ENCODE data around the gene CXCR1. TPM values are rescaled to one million over a fixed set of nuclear protein-coding genes. Genes with fewer than 3 reads are reported as not detected.

Gene CXCR1
- total RNA-seq (2011; cell fraction: chromatin; rRNA removed; ENCODE audit: low replicate concordance): not detected in 2 replicates
- total RNA-seq (2011; cell fraction: nucleolus; rRNA removed): not detected in 2 replicates
- not detected in 2 replicates for total RNA-seq (2011; cell fraction: nucleoplasm; rRNA removed)
- total RNA-seq (2014; rRNA removed) (not detected in 2 replicates), total RNA-seq (2014; rRNA removed; fragmentation: Illumina TruSeq; extraction: Trizol) (not detected in 2 replicates), total RNA-seq (2015; rRNA removed; fragmentation: Illumina TruSeq; extraction: Trizol) (not detected in 2 replicates), total RNA-seq (2021) (not detected in 2 replicates), polyA plus RNA-seq (2011; rRNA removed) (not detected in 2 replicates), polyA plus RNA-seq (2014; fragmentation: Illumina TruSeq; extraction: Trizol) (not detected in 2 replicates), polyA plus RNA-seq (2014; fragmentation: Nextera tagmentation; extraction: Ambion mirVana) (not detected), polyA plus RNA-seq (2014; rRNA removed) (not detected in 2 replicates), polyA minus RNA-seq (2011; rRNA and poly(A)+ RNA removed) (not detected in 2 replicates), Bru-seq, nascent RNA (not detected), BruChase-seq, experiment 1, labeled RNA remaining after a 2-hour chase (not detected), BruChase-seq, experiment 2, labeled RNA remaining after a 6-hour chase (percentile 15 among the genes with signal in this experiment)
- polyA plus RNA-seq (2011; cell fraction: cytosol; rRNA removed): not detected in 2 replicates
- polyA plus RNA-seq (2011; cell fraction: nucleus; rRNA removed): not detected in 2 replicates
- 0.04 TPM in 1 of 2 replicates, not detected in the other for polyA plus RNA-seq (2012)
- polyA minus RNA-seq (2011; cell fraction: cytosol; rRNA and poly(A)+ RNA removed): not detected in 2 replicates
- polyA minus RNA-seq (2011; cell fraction: nucleus; rRNA and poly(A)+ RNA removed): not detected in 2 replicates
- long read RNA-seq, experiment 1: 0 reads
- long read RNA-seq, experiment 2: 0 reads
- long read RNA-seq, experiment 3: 0 reads

- Histone ChIP-seq H3K9me3 (replicated peaks; ENCODE audit: control insufficient read depth, insufficient read depth, low read depth, low read length) (no peaks in the 10 kb centered on the region), H3K27me3 (ENCODE audit: control insufficient read depth in 2 of 2, insufficient read depth in 2 of 2, low read length in 2 of 2) (peaks cover 13 to 35% of the 10 kb centered on the region in 2 experiments; a peak in 4 of 5 replicates), H3K36me3 (ENCODE audit: control insufficient read depth, insufficient read depth, low read length) (no peaks in the 10 kb centered on the region), H4K20me1 (replicated peaks; ENCODE audit: control insufficient read depth, insufficient read depth, low read length) (no peaks in the 10 kb centered on the region), H3K9ac (ENCODE audit: insufficient read depth in 1 of 2, low read depth in 2 of 2, low read length in 2 of 2) (no peak within 1 kb of the TSS), H3K4me1 (replicated peaks in 1 of 2; ENCODE audit: control insufficient read depth in 2 of 2, insufficient read depth in 2 of 2, low read length in 2 of 2) (no peaks in the 10 kb centered on the region; a peak in 1 of 5 replicates), H3K9me1 (ENCODE audit: control insufficient read depth, insufficient read depth, low read length) (no peaks in the 10 kb centered on the region), H3K27ac (ENCODE audit: extremely low read depth, low read depth, low read length) (no peak within 1 kb of the TSS), H3K4me3 (no peak within 1 kb of the TSS), H2AFZ (ENCODE audit: low read depth, low read length) (no peak within 1 kb of the TSS), H3K4me2 (ENCODE audit: insufficient read depth, low read length) (no peak within 1 kb of the TSS), H3K79me2 (ENCODE audit: control insufficient read depth, insufficient read depth, low read length) (no peaks in the 10 kb centered on the region)
- FAIRE-seq (no peak), ATAC-seq (no peak), DNase-seq (ENCODE audit: extremely low read depth in 1 of 4, low spot score in 3 of 4) (no peak)
- intact Hi-C loops (cut with micrococcal nuclease) (loop anchor here (5.0 kb wide), 2 partner anchors 91 to 681 kb away; no protein-coding TSS in a partner anchor), in situ Hi-C loops (cut with MboI) (loop anchor here (5.0 kb wide), 1 partner anchor 91 kb away; no protein-coding TSS in a partner anchor)
- ChIA-PET POLR2A (no interaction called here), CTCF (ENCODE audit: low intra/inter-chr PET ratio) (no interaction called here)
- 23% methylated on average over 3 of the region's 3 CpGs for WGBS (ENCODE audit: insufficient coverage, low coverage, missing lambda C conversion rate)
- BruUV-seq (replicated peaks): no TSS peak
- TF ChIP-seq MNT (conservative IDR thresholded peaks at IDR 0.05): no peak
- no peak for TF ChIP-seq RAD21 (CRISPR knock-in tag; conservative IDR thresholded peaks at IDR 0.05 in 1 of 2, IDR thresholded peaks at IDR 0.05 in 1 of 2)
- no peak for TF ChIP-seq SUPT5H (IDR thresholded peaks at IDR 0.05)
- TF ChIP-seq ZNF224 (CRISPR knock-in tag; IDR thresholded peaks at IDR 0.05): no peak
- no peak for TF ChIP-seq MYC (IDR thresholded peaks at IDR 0.05; ENCODE audit: low read depth, low read length)
- no peak for TF ChIP-seq MYC (CRISPR knock-in tag; IDR thresholded peaks at IDR 0.05; ENCODE audit: borderline replicate concordance, low read depth)
- no peak for TF ChIP-seq PHB2 (IDR thresholded peaks at IDR 0.05; ENCODE audit: low read depth)
- no peak for TF ChIP-seq E2F4 (CRISPR knock-in tag; IDR thresholded peaks at IDR 0.05; ENCODE audit: low read depth)
- no peak for TF ChIP-seq TARDBP (IDR thresholded peaks at IDR 0.05)
- no peak for TF ChIP-seq KLF10 (CRISPR knock-in tag; IDR thresholded peaks at IDR 0.05)
- TF ChIP-seq ARID4B (CRISPR knock-in tag; IDR thresholded peaks at IDR 0.05): no peak
- TF ChIP-seq BRCA1 (IDR thresholded peaks at IDR 0.05): no peak
- no peak for TF ChIP-seq BRCA1 (CRISPR knock-in tag; IDR thresholded peaks at IDR 0.05)
- TF ChIP-seq ZNF124 (CRISPR knock-in tag; IDR thresholded peaks at IDR 0.05): no peak
Measured at GRCh38 chr2:218166791-218167190, at the start of gene CXCR1. TSS of gene CXCR1 (minus strand) at chr2:218166962. CDS start at chr2:218165211, 1,751 bp downstream.
